Transverse colon (tissue), 4 donors: Measurements from ENCODE around the gene PRDM2. TPM values are rescaled to one million over a fixed set of nuclear protein-coding genes. Genes with fewer than 3 reads are reported as not detected.

Experiments used
- DNase-seq: peaks from one replicate; pipeline ENCODE4 v3.0.0-alpha.2; 2019
- H3K27ac ChIP-seq, 4 donors: fragments of 200-600 bp; sonication (generic); 2 replicates each; pipeline ENCODE4 v1.5.1; 2016 to 2018; ENCODE audit warnings: inconsistent platforms in 4 of 4
- H3K27me3 ChIP-seq: fragments of 200-600 bp; sonication (generic); 2 replicates; pipeline ENCODE4 v1.5.1; 2017; ENCODE audit warnings: inconsistent platforms
- H3K36me3 ChIP-seq, 4 donors: fragments of 200-600 bp; sonication (generic); 2 replicates each; pipeline ENCODE4 v1.5.1; 2017 to 2019; ENCODE audit warnings: inconsistent platforms in 4 of 4
- H3K4me1 ChIP-seq, 4 donors: fragments of 200-600 bp; sonication (generic); 2 replicates each; pipeline ENCODE4 v1.5.1; 2017 to 2020; ENCODE audit warnings: inconsistent platforms in 4 of 4
- H3K4me3 ChIP-seq, 4 donors: fragments of 200-600 bp; sonication (generic); 1 replicate in 1 of 4; 2 replicates in 3 of 4; pipeline versions ENCODE4 v1.5.1 to v1.6.1; 2017 to 2019; ENCODE audit warnings: inconsistent platforms in 4 of 4
- H3K9me3 ChIP-seq, 2 donors: fragments of 200-600 bp; sonication (generic); 2 replicates each; pipeline ENCODE4 v1.5.1; 2017 to 2019; ENCODE audit warnings: inconsistent platforms in 2 of 2
- EP300 ChIP-seq: sonication (generic); formaldehyde crosslinking; IDR thresholded peaks from one replicate; pipeline ENCODE4 v1.6.1; 2017; ENCODE audit warnings: antibody characterized with exemption, low read depth
- POLR2A ChIP-seq: fragments of 450-650 bp; IDR thresholded peaks from one replicate; pipeline ENCODE4 v1.6.1; 2016; ENCODE audit warnings: antibody characterized with exemption, mild to moderate bottlenecking, moderate library complexity
- POLR2AphosphoS5 ChIP-seq, 3 donors: sonication (generic); formaldehyde crosslinking; IDR thresholded peaks; one replicate each; pipeline ENCODE4 v1.6.1; 2016; ENCODE audit warnings: antibody characterized with exemption in 3 of 3
- WGBS, 2 donors: methylation state at CpG; one replicate each; pipeline ENCODE4 v1.1.5; 2018; ENCODE audit warnings: low coverage in 1 of 2; 5-methylcytosine and 5-hydroxymethylcytosine counted together
- in situ Hi-C, 4 donors: fragments of 200-750 bp; cut with MboI; loops; one replicate each; pipeline versions ENCODE4 v1.15.0 to v1.15.1; 2017; ENCODE audit warnings: low sequenced_read_pairs in 3 of 4, low pct_ligation_motif_present in 1 of 4, low pct_unique_long_range_greater_than_20kb in 1 of 4
- intact Hi-C: fragments of 100-400 bp; cut with DNase I; formaldehyde crosslinking; loops from one replicate; pipeline ENCODE4 v1.15.1; 2023; ENCODE audit warnings: low total_unique reads
- total RNA-seq, 4 donors: library from RNA; depleted of rRNA; stranded (reverse); fragments of >200 nt; gene quantifications; one replicate each; pipeline ENCODE4 v1.1.0, GENCODE V29; 2016
- TF ChIP-seq, protein P1 (sequence below), 5 experiments: fragments of 200-600 bp in 3 of 5; fragments of 450-650 bp in 2 of 5; sonication (generic) in 3 of 5; IDR thresholded peaks; 1 replicate in 2 of 5; 2 replicates in 3 of 5; pipeline ENCODE4 v1.5.1; 2016 to 2017; ENCODE audit warnings: antibody characterized with exemption in 5 of 5, inconsistent platforms in 3 of 5, mild to moderate bottlenecking in 2 of 5, moderate library complexity in 1 of 5

PRDM2 gene
- total RNA-seq, 4 donors from 2014 or later = 27.3 to 40.5 (median 35.8) TPM

- Histone ChIP-seq H3K27ac (no peak overlapping the region), H3K9me3 (no peaks in the 10 kb centered on the region), H3K36me3 (no peaks in the 10 kb centered on the region), H3K27me3 (no peaks in the 10 kb centered on the region), H3K4me1 (peaks cover 0 to 7% (median 0%) of the 10 kb centered on the region in 4 donors), H3K4me3 (no peak overlapping the region)
- TF ChIP-seq EP300 (no peak), POLR2AphosphoS5 (IDR thresholded peaks at IDR 0.05) (no peak)
- TF ChIP-seq, protein P1, sequence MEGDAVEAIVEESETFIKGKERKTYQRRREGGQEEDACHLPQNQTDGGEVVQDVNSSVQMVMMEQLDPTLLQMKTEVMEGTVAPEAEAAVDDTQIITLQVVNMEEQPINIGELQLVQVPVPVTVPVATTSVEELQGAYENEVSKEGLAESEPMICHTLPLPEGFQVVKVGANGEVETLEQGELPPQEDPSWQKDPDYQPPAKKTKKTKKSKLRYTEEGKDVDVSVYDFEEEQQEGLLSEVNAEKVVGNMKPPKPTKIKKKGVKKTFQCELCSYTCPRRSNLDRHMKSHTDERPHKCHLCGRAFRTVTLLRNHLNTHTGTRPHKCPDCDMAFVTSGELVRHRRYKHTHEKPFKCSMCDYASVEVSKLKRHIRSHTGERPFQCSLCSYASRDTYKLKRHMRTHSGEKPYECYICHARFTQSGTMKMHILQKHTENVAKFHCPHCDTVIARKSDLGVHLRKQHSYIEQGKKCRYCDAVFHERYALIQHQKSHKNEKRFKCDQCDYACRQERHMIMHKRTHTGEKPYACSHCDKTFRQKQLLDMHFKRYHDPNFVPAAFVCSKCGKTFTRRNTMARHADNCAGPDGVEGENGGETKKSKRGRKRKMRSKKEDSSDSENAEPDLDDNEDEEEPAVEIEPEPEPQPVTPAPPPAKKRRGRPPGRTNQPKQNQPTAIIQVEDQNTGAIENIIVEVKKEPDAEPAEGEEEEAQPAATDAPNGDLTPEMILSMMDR (IDR thresholded peaks at IDR 0.05) = peak; percentile 17 to 48 (median 36)
- 53% methylated on average over 16 of the region's 17 CpGs; no CpG with 5 or more reads in 1 of the 2 donors for WGBS, 2 donors
- in situ Hi-C loops = loop anchor here in 1 of 4 donors (25.0 kb wide), 1 partner anchor 151 kb away; no protein-coding TSS in a partner anchor
- no peak for DNase-seq
- intact Hi-C loops = loop anchor here (10.0 kb wide), 1 partner anchor 149 kb away; no protein-coding TSS in a partner anchor
Measured at GRCh38 chr1:13813398-13814012, 113.5 kb downstream of the PRDM2 start.

GRCh38 chr1:13814131-13814530, 114.1 kb downstream of the PRDM2 start:
- intact Hi-C loops (loop anchor here (10.0 kb wide), 1 partner anchor 149 kb away; no protein-coding TSS in a partner anchor), in situ Hi-C loops (loop anchor here in 1 of 4 donors (25.0 kb wide), 1 partner anchor 152 kb away; no protein-coding TSS in a partner anchor)
- Histone ChIP-seq H3K36me3 (peaks cover 0 to 3% (median 0%) of the 10 kb centered on the region in 4 donors), H3K27ac (no peak overlapping the region), H3K4me1 (peaks cover 0 to 7% (median 0%) of the 10 kb centered on the region in 4 donors), H3K4me3 (no peak overlapping the region), H3K9me3 (no peaks in the 10 kb centered on the region), H3K27me3 (no peaks in the 10 kb centered on the region)
- 96% methylated on average over 7 of the region's 7 CpGs; no CpG with 5 or more reads in 1 of the 2 donors for WGBS, 2 donors
- TF ChIP-seq EP300 = no peak
- no peak for TF ChIP-seq POLR2AphosphoS5 (IDR thresholded peaks at IDR 0.05)
- no peak for DNase-seq

DNA sequence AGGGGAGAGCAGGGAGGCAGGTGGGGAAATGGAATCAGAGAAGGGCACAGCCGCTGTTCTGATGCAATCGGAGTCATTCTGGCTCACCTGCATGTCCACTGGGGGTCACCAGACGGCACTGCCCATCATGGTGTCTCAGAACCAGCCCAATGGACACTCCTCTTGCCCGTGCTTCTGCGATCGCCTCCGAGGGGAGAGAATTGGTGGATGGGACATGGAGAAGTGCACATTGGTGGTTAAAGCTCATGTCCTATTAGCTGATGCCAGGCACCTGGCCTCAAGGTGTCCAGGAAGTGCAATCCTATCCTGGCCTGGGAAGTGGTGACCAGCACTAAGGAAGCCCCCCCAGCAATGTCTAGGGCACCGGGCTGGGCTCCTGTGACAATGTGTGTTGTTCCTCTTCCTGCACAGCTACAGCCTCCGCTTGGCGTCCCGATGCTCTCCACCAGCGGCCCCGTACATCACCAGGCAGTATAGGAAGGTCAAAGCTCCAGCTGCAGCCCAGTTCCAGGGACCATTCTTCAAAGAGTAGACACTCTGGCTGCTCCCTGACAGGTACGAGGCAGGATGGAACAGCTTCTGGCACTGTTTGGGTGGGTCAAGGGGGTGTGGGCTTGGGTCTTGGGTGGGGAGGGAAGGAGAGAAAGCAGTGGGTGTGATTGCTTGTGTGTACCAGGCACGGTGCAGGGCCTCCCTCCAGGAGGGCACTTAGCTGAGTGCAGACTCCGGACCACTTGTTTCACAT, 116.2 kb downstream of the PRDM2 start:
- in situ Hi-C loops (loop anchor here in 1 of 4 donors (25.0 kb wide), 1 partner anchor 154 kb away; no protein-coding TSS in a partner anchor), intact Hi-C loops (loop anchor here (10.0 kb wide), 1 partner anchor 151 kb away; no protein-coding TSS in a partner anchor)
- WGBS, 2 donors = 95% methylated on average over 16 of the region's 16 CpGs; no CpG with 5 or more reads in 1 of the 2 donors
- Histone ChIP-seq H3K27ac (no peak overlapping the region), H3K36me3 (peaks cover 0 to 7% (median 0%) of the 10 kb centered on the region in 4 donors), H3K4me3 (no peak overlapping the region), H3K4me1 (peaks cover 0 to 7% (median 0%) of the 10 kb centered on the region in 4 donors), H3K27me3 (no peaks in the 10 kb centered on the region), H3K9me3 (no peaks in the 10 kb centered on the region)
- no peak for DNase-seq
- TF ChIP-seq, protein P1 (IDR thresholded peaks at IDR 0.05) = no peak
- TF ChIP-seq EP300 (no peak), POLR2A (no peak), POLR2AphosphoS5 (IDR thresholded peaks at IDR 0.05) (no peak)

DNA sequence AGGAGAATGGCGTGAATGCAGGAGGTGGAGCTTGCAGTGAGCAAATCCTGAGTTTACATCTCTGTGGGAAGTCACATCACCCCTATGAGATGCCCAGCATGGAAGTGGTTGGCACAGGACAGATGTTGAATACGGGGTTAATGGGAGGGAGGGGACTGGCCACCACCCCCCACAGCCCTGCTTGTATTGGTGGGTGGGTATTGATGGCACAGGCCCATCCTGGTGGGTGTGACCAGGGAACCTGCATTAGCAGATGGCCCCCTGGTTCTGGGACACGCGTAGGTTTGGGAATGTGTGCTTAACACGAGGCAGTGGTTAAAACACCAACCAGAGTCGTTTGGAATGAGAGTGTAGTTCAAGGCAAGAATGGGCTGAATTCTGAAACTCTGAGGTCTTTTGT, 117.9 kb downstream of the PRDM2 start:
- no peak overlapping the region for H3K4me3 ChIP-seq
- in situ Hi-C loops = loop anchor here in 1 of 4 donors (25.0 kb wide), 1 partner anchor 156 kb away; no protein-coding TSS in a partner anchor

More for the DNA sequence above, 117.9 kb downstream of the PRDM2 start:
- intact Hi-C loops = loop anchor here (10.0 kb wide), 1 partner anchor 153 kb away; no protein-coding TSS in a partner anchor
- no peak for DNase-seq
- no peaks in the 10 kb centered on the region for H3K27me3 ChIP-seq
- no peak overlapping the region for H3K27ac ChIP-seq
- WGBS, 2 donors = 91 to 100% methylated on average over 1 to 6 of the region's 6 CpGs
- peaks cover 0 to 6% (median 0%) of the 10 kb centered on the region in 4 donors for H3K4me1 ChIP-seq
- no peaks in the 10 kb centered on the region for H3K9me3 ChIP-seq
- H3K36me3 ChIP-seq = peaks cover 0 to 7% (median 0%) of the 10 kb centered on the region in 4 donors
- TF ChIP-seq POLR2AphosphoS5 (IDR thresholded peaks at IDR 0.05) (no peak), POLR2A (no peak), EP300 (no peak)
- TF ChIP-seq, protein P1 (IDR thresholded peaks at IDR 0.05) = no peak
